Mucosa of rectum (tissue), 2 donors: ENCODE data around the gene CEP97.

Experiments used
- H3K27ac ChIP-seq, 2 donors: one replicate each; pipeline ENCODE4 v1.7.0; 2013; ENCODE audit warnings: inconsistent platforms in 2 of 2, low read depth in 2 of 2, low read length in 2 of 2
- H3K27me3 ChIP-seq, 2 donors: one replicate each; pipeline ENCODE4 v1.7.0; 2013; ENCODE audit warnings: low read length in 2 of 2; ENCODE audit not compliant: control insufficient read depth in 2 of 2, insufficient read depth in 2 of 2
- H3K36me3 ChIP-seq, 2 donors: one replicate each; pipeline ENCODE4 v1.7.0; 2013; ENCODE audit warnings: low read length in 2 of 2; ENCODE audit not compliant: control insufficient read depth in 2 of 2, insufficient read depth in 2 of 2
- H3K4me1 ChIP-seq, 2 donors: one replicate each; pipeline ENCODE4 v1.7.0; 2013; ENCODE audit warnings: low read length in 2 of 2, mild to moderate bottlenecking in 1 of 2; ENCODE audit not compliant: control insufficient read depth in 2 of 2, insufficient read depth in 2 of 2
- H3K4me3 ChIP-seq, 2 donors: one replicate each; pipeline ENCODE4 v1.7.0; 2013; ENCODE audit warnings: low read length in 2 of 2
- H3K9ac ChIP-seq, 2 donors: one replicate each; pipeline ENCODE4 v1.7.0; 2013; ENCODE audit warnings: low read length in 2 of 2, low read depth in 1 of 2, mild to moderate bottlenecking in 1 of 2
- H3K9me3 ChIP-seq, 2 donors: one replicate each; pipeline ENCODE4 v1.7.0; 2013; ENCODE audit warnings: low read length in 2 of 2; ENCODE audit not compliant: control insufficient read depth in 2 of 2
- donor health status: healthy.
- donor health status: Normal muscosa, but diverticular disease.

The CEP97 gene

DNA sequence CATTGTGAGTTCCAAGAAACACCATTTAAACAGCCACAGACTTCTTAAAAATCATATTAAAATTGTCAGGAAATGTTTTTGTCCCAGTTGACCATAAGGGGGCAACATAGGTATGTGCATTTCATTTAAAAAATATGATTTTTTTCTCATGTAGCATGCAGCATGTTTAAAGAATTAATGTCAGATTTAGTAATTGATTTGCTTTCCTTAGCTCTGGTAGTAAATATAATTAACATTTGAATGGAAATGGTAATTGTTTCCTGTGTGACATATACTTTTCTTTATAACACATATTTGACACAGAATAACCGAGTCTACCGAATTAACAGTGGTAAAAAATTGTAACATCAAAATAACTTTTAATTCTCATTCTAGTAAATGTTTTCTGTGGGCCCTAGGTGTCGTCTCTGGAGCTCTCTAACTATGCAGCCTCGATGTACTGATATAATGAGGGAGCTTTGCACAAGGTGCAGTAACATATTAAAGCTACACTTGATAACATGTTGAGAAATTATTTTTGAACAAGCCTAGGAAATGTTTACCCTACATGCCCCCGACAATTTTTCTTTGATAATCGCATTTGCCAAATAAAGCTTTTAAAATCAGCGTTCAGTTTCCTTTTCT lies 89.5 kb downstream of the CEP97 start:
- no peak overlapping the region for H3K27ac ChIP-seq

DNA sequence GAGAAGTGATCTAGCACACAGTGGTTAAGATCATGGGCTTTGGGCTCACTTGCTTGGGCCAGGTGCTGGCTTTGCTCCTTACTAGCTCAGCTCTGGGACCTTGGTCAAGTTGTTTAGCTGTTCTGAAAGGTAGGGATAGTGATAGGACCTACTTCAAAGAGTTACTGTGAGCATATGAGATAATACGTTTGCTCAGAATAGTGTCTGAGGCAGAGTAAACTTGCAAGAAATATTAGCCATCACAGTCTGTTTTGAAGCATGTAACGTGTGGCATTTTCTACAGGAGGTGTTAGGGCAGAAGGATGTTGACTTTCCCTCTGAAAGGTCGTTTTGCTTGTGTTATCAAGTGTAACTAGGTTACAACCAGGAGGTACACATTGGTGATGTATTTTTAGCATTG lies 90.4 kb downstream of the CEP97 start:
- H3K9me3 ChIP-seq: no peaks in the 10 kb centered on the region
- peaks cover 0 to 4% of the 10 kb centered on the region in 2 donors for H3K36me3 ChIP-seq
- H3K27ac ChIP-seq: no peak overlapping the region
- H3K4me1 ChIP-seq: peaks cover 2 to 3% of the 10 kb centered on the region in 2 donors
- H3K9ac ChIP-seq: no peak overlapping the region
- no peaks in the 10 kb centered on the region for H3K27me3 ChIP-seq
- no peak overlapping the region for H3K4me3 ChIP-seq

More for the DNA sequence above, 89.5 kb downstream of the CEP97 start:
- Histone ChIP-seq H3K36me3 (peaks cover 0 to 4% of the 10 kb centered on the region in 2 donors), H3K27me3 (no peaks in the 10 kb centered on the region), H3K9ac (no peak overlapping the region), H3K4me1 (peaks cover 3 to 4% of the 10 kb centered on the region in 2 donors), H3K9me3 (no peaks in the 10 kb centered on the region), H3K4me3 (no peak overlapping the region)

DNA sequence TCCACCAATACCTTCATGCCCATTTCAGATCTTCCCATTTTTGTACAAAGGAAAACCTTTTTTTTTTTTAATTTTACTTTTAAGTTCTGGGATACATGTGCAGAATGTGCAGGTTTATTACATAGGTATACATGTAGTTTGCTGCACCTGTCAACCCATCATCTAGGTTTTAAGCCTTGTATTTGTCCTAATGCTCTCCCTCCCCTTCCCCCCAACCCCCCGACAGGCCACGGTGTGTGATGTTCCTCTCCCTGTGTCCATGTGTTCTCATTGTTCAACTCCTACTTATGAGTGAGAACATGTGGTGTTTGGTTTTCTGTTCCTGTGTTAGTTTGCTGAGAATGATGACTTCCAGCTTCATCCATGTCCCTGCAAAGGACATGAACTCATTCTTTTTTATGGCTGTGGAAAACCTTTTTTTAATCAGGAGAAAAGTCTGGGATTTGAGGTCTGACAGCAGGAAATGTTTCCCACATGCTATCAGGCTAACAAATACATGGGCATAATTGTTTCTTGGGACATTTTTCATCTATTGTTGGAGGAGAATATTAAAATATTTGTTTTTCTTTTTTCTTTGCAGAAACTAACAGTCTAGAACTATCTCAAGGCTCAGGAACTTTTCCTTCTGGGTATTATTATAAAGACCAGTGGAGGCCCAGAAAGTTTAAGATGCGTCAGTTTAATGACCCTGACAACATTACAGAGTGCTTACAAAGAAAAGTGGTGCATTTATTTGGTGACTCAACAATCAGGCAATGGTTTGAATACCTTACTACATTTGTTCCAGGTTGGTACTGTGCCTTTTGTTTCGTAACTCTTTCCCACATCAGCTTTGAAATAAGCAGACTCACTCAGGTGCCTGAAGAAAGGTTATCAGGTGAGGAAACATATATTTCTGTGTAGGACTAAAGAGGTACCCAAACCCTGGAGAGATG lies 92.1 kb downstream of the CEP97 start:
- H3K9me3 ChIP-seq: no peaks in the 10 kb centered on the region
- H3K4me1 ChIP-seq: no peaks in the 10 kb centered on the region
- H3K27me3 ChIP-seq: no peaks in the 10 kb centered on the region
- no peak overlapping the region for H3K27ac ChIP-seq
- H3K9ac ChIP-seq: no peak overlapping the region
- H3K36me3 ChIP-seq: peaks cover 0 to 7% of the 10 kb centered on the region in 2 donors
- no peak overlapping the region for H3K4me3 ChIP-seq

DNA sequence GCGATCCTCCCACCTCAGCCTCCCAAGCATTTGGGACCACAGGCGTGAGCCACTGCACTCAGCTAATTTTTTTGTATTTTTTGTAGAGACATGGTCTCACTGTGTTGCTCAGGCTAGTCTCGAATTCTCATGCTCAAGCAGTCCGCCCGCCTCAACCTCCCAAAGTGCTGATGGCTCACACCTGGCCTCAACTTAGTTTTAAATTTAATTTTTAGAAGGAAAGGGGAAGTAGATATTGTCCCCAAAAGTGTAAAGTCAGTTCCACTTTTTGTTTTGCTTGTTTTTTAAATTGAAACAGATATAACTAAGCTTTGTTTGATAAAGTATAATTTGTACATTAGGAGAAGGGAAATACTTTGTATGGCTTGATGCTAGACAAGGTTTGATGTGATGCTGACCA lies 93.6 kb downstream of the CEP97 start:
- Histone ChIP-seq H3K27me3 (no peaks in the 10 kb centered on the region), H3K4me1 (no peaks in the 10 kb centered on the region), H3K9ac (no peak overlapping the region), H3K27ac (no peak overlapping the region), H3K36me3 (peaks cover 0 to 12% of the 10 kb centered on the region in 2 donors), H3K9me3 (no peaks in the 10 kb centered on the region), H3K4me3 (no peak overlapping the region)

DNA sequence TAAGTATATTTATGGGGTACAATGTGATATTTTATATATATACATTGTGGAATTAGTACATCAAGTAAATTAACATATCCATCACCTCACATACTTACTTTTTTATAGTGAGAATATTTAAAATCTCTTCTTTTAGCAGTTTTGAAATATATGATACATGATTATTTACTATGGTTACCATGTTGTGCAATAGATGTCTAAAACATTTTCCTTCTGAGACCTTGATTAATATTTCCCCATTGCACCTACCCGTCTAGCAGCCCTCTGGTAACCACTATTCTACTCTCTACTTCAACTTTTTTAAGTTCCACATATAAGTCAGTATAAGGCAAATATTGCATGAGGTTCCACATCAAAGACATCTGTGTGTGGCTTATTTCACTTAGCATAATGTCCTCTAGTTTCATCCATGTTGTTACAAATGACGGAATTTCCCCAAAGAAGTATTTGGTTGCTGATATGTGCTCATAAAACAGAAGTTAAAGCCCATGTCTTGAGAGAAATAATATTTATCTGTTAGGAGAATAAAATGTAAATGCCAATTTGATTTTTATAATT lies 95.3 kb downstream of the CEP97 start:
- H3K27ac ChIP-seq: no peak overlapping the region
- H3K36me3 ChIP-seq: peaks cover 0 to 12% of the 10 kb centered on the region in 2 donors
- H3K9ac ChIP-seq: no peak overlapping the region

More for the DNA sequence above, 95.3 kb downstream of the CEP97 start:
- Histone ChIP-seq H3K4me3 (no peak overlapping the region), H3K4me1 (no peaks in the 10 kb centered on the region), H3K27me3 (no peaks in the 10 kb centered on the region), H3K9me3 (no peaks in the 10 kb centered on the region)
